Natural killer cell treated with Interleukin-12 subunit alpha and Interleukin-12 subunit beta and Interleukin-15 and Interleukin-18, amount 100 ng/mL, for 72 hours (primary cell): ENCODE results near the gene INSM2. TPM values are rescaled to one million over a fixed set of nuclear protein-coding genes. Genes with fewer than 3 reads are reported as not detected.

Experiments
- ATAC-seq, 2 donors: fragments of 150-1000 bp; cut with Tn5 transposase in 1 of 2; sonication (Bioruptor Pico), chemical (Tn5 transposase) in 1 of 2; 2 replicates each; pipeline ENCODE4 v1.10.0; 2021
- DNase-seq: peaks from one replicate; pipeline ENCODE4 v3.0.0; 2022; ENCODE audit warnings: low spot score
- H3K27ac Mint-ChIP-seq, 2 donors: 1 replicate in 1 of 2; 2 replicates in 1 of 2; pipeline ENCODE4 v1.8.0; 2022; ENCODE audit warnings: mixed read lengths in 2 of 2, mild to moderate bottlenecking in 1 of 2, moderate library complexity in 1 of 2
- H3K27me3 Mint-ChIP-seq, 2 donors: 1 replicate in 1 of 2; 2 replicates in 1 of 2; pipeline ENCODE4 v1.8.0; 2022; ENCODE audit warnings: mixed read lengths in 2 of 2
- H3K36me3 Mint-ChIP-seq: one replicate; pipeline ENCODE4 v1.8.0; 2022; ENCODE audit warnings: mixed read lengths
- H3K4me1 Mint-ChIP-seq, 2 donors: 1 replicate in 1 of 2; 2 replicates in 1 of 2; pipeline ENCODE4 v1.8.0; 2022; ENCODE audit warnings: low read depth in 2 of 2, mixed read lengths in 2 of 2, mild to moderate bottlenecking in 1 of 2
- H3K4me3 Mint-ChIP-seq: one replicate; pipeline ENCODE4 v1.8.0; 2022; ENCODE audit warnings: mixed read lengths
- H3K9me3 Mint-ChIP-seq: 2 replicates; pipeline ENCODE4 v1.8.0; 2022; ENCODE audit warnings: mixed read lengths
- total RNA-seq, 2 donors: library from RNA; stranded (reverse); gene quantifications; one replicate each; pipeline ENCODE4 v1.2.3, GENCODE V29; 2022

Gene INSM2
- total RNA-seq, 2 donors from 2014 or later = not detected

- DNase-seq (no peak), ATAC-seq (no peak)
- H3K36me3 Mint-ChIP-seq = no peaks in the 10 kb centered on the region
- no peaks in the 10 kb centered on the region for H3K27me3 Mint-ChIP-seq
- H3K27ac Mint-ChIP-seq = no peak overlapping the region
- no peaks in the 10 kb centered on the region for H3K9me3 Mint-ChIP-seq
- H3K4me1 Mint-ChIP-seq = no peaks in the 10 kb centered on the region
- no peak overlapping the region for H3K4me3 Mint-ChIP-seq
These were observed 24.7 kb downstream of the INSM2 start for GRCh38 chr14:35558680-35559079.

- ATAC-seq (no peak), DNase-seq (no peak)
- Mint-ChIP-seq H3K27ac (no peak overlapping the region), H3K4me3 (no peak overlapping the region), H3K27me3 (no peaks in the 10 kb centered on the region), H3K4me1 (no peaks in the 10 kb centered on the region), H3K36me3 (no peaks in the 10 kb centered on the region), H3K9me3 (no peaks in the 10 kb centered on the region)
These were observed 32.0 kb downstream of the INSM2 start for GRCh38 chr14:35565871-35566464.

GRCh38 chr14:35571598-35571997, 37.6 kb downstream of the INSM2 start:
- H3K27me3 Mint-ChIP-seq = no peaks in the 10 kb centered on the region
- no peaks in the 10 kb centered on the region for H3K36me3 Mint-ChIP-seq
- no peaks in the 10 kb centered on the region for H3K4me1 Mint-ChIP-seq
- no peak overlapping the region for H3K27ac Mint-ChIP-seq
- ATAC-seq (no peak), DNase-seq (no peak)
- no peaks in the 10 kb centered on the region for H3K9me3 Mint-ChIP-seq
- H3K4me3 Mint-ChIP-seq = no peak overlapping the region

DNA sequence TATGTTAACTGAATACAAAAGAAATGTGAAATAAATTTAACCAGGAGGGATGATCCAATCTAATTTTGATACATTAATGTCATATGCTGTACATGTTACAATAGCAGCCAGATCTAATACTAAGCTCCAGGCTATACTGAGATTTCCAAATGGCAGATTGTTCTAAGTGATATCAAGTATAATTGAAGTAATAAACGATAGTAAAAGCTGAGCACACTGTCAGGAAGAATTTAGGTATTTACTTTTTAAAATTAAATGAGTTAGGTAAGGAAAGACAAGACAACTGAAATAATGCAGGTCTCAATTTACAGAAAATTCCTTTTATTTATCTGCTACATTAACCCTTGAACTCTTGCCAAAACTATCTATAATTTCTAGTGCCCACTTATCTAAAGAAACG, 39.9 kb downstream of the INSM2 start:
- Mint-ChIP-seq H3K4me1 (no peaks in the 10 kb centered on the region), H3K4me3 (no peak overlapping the region), H3K9me3 (no peaks in the 10 kb centered on the region), H3K27me3 (no peaks in the 10 kb centered on the region), H3K27ac (no peak overlapping the region), H3K36me3 (no peaks in the 10 kb centered on the region)
- no peak for DNase-seq
- ATAC-seq = no peak

GRCh38 chr14:35576260-35576659, 42.3 kb downstream of the INSM2 start:
- Mint-ChIP-seq H3K4me3 (no peak overlapping the region), H3K36me3 (no peaks in the 10 kb centered on the region), H3K9me3 (no peaks in the 10 kb centered on the region), H3K27me3 (no peaks in the 10 kb centered on the region), H3K27ac (no peak overlapping the region), H3K4me1 (no peaks in the 10 kb centered on the region)
- DNase-seq (no peak), ATAC-seq (no peak)

GRCh38 chr14:35576856-35577255, 42.9 kb downstream of the INSM2 start:
- no peaks in the 10 kb centered on the region for H3K4me1 Mint-ChIP-seq
- H3K27me3 Mint-ChIP-seq = no peaks in the 10 kb centered on the region
- H3K9me3 Mint-ChIP-seq = no peaks in the 10 kb centered on the region
- ATAC-seq (no peak), DNase-seq (no peak)
- H3K4me3 Mint-ChIP-seq = no peak overlapping the region
- no peak overlapping the region for H3K27ac Mint-ChIP-seq
- H3K36me3 Mint-ChIP-seq = no peaks in the 10 kb centered on the region

DNA sequence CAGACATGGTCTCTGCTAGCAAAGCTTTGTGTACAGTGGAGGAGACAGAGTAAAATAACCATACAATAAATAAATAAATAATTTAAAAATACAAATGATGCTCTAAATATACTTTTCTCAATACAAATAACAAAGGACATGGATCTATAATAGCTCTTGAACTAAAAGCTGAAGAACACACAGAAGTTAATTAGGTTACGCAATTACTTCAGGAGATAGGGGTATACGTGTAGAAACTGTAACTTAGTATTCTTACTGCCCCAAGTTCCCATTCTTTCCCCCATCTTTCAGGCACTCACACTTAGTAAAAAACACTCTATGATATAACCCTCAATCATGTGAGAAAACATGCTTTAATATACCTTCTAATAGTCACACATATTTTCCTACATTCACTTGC, 44.2 kb downstream of the INSM2 start:
- DNase-seq = no peak
- H3K36me3 Mint-ChIP-seq = peaks cover 2% of the 10 kb centered on the region
- no peak overlapping the region for H3K4me3 Mint-ChIP-seq
- H3K4me1 Mint-ChIP-seq = no peaks in the 10 kb centered on the region
- no peaks in the 10 kb centered on the region for H3K27me3 Mint-ChIP-seq
- no peak overlapping the region for H3K27ac Mint-ChIP-seq
- ATAC-seq = no peak
- no peaks in the 10 kb centered on the region for H3K9me3 Mint-ChIP-seq

DNA sequence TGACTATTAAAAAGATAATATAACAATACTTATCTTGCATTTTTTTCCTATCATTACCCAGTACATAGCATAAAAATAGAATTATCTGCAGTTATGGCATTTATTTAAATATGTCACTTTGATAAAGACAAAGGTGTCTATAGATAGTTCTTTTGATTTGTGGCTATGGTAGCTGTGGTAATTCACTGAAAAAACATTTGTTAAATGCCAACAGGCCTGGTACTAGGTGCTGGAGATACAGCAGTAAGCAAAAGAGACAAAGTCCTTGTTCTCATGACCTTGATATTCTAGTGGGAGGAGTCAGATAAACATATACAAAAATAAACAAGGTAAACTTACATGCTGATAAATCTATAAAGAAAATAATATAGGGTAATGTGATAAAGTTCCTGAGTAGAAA, 44.7 kb downstream of the INSM2 start:
- ATAC-seq = no peak
- H3K27ac Mint-ChIP-seq = no peak overlapping the region
- H3K36me3 Mint-ChIP-seq = peaks cover 6% of the 10 kb centered on the region

More for the DNA sequence above, 44.7 kb downstream of the INSM2 start:
- Mint-ChIP-seq H3K4me3 (no peak overlapping the region), H3K9me3 (no peaks in the 10 kb centered on the region), H3K27me3 (no peaks in the 10 kb centered on the region), H3K4me1 (no peaks in the 10 kb centered on the region)
- DNase-seq = no peak

Other genes with a start within 250 kb of the INSM2 start
- gene PSMA6, start 241.8 kb upstream of the INSM2 start, total RNA-seq = 100 to 1,000 TPM; 464 to 704 TPM
- 1,000 to 10,000 TPM; 1,092 to 1,804 TPM for gene NFKBIA, start 129.4 kb upstream of the INSM2 start, total RNA-seq